ENCODE data around the gene ZFYVE9.

Gene ZFYVE9

GRCh38 chr1:52367272-52367671 is 225.4 kb downstream of the ZFYVE9 start:
- peak overlapping the region; percentile 85 for H3K27ac ChIP-seq
- TF ChIP-seq CTCF (IDR thresholded peaks at IDR 0.05) (no peak), ZFX (IDR thresholded peaks at IDR 0.05; ENCODE audit: borderline replicate concordance) (no peak)

DNA sequence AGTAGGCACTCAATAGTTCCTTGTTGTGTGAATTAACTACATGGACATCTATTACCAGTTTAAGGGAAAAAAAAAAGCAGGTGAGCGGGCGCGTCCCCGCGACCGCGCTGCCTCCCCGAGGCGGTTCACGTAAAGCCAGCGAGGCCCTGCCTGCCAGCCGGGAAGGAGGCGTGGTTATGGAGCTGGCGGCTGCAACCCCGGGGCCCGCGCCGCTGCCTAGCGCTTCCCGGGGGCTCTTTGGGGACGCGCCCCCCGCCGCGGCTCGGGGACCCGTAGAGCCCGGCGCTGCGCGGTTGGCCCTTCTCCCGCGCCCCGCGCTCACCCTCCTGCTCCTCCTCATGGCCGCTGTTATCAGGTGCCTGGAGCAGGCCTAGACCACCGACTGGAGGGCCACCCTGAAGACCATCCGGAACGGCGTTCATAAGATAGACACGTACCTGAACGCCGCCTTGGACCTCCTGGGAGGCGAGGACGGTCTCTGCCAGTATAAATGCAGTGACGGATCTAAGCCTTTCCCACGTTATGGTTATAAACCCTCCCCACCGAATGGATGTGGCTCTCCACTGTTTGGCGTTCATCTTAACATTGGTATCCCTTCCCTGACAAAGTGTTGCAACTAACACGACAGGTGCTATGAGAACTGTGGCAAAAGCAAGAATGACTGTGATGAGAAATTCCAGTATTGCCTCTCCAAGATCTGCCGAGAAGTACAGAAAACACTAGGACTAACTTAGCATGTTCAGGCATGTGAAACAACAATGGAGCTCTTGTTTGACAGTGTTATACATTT is 226.7 kb downstream of the ZFYVE9 start:
- H3K27ac ChIP-seq: peak overlapping the region; percentile 85
- TF ChIP-seq ZFX (IDR thresholded peaks at IDR 0.05; ENCODE audit: borderline replicate concordance) (no peak), CTCF (IDR thresholded peaks at IDR 0.05) (peak; percentile 37)

DNA sequence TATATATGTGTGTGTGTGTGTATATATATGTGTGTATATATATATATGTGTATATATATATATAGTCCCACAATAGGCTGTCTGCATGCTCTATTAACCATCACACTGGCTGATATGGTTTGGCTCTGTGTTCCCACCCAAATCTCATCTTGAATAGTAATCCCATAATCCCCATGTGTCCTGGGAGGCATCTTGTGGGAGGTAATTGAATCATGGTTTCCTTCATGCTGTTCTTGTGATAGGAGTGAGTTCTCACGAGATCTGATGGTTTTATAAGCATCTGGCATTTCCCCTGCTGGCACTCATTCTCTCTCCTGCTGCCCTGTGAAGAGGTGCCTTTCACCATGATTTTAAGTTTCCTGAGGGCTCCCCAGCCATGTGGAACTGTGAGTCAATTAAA is 228.0 kb downstream of the ZFYVE9 start:
- H3K27ac ChIP-seq: 0 out of 2 replicates have a peak overlapping the region, but pooled peaks have one; percentile 9

- TF ChIP-seq CTCF (IDR thresholded peaks at IDR 0.05): no peak
- no peak for TF ChIP-seq ZFX (IDR thresholded peaks at IDR 0.05; ENCODE audit: borderline replicate concordance)
- no peak overlapping the region for H3K27ac ChIP-seq
These were observed 243.5 kb downstream of the ZFYVE9 start for GRCh38 chr1:52385376-52385775.

DNA sequence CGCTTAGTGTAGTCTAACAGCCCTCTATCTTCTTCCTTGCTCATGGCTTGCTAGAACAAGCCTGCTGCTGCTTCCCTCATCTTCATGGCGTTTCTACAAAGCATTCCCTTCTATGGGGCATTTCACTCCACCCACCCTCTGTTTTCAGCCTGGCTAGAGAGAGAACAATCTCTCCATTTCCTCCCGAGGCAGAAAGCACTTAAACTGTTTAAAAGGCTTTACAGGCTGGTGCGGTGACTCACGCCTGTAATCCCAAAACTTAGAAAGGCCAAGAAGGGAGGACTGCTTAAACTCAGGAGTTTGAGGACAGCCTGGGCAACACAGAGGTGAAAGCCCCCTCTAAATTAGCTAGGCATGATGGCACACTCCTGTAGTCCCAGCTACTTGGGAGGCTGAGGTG is 244.6 kb downstream of the ZFYVE9 start:
- no peak overlapping the region for H3K27ac ChIP-seq
- TF ChIP-seq ZFX (IDR thresholded peaks at IDR 0.05; ENCODE audit: borderline replicate concordance) (no peak), CTCF (IDR thresholded peaks at IDR 0.05) (no peak)

DNA sequence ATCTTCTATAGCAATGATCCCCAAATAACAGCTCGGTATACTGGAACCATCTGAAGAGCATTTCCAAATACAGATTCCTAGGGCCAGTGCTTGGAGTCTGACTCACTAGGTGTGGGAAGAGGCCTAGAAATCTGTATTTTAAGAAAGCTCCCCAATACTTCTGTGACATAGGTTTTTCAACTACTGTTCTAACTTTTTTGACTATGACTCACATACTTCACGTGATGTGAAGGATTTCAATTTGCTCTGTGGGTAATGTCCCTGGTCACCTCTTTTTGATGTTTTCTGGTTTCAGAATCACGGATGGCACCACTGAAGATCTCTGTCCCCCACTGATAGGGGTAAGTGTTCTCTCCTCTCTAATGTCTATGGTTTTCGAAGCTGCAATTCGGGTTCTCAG is 251.3 kb downstream of the ZFYVE9 start:
- H3K27ac ChIP-seq: no peak overlapping the region
- TF ChIP-seq ZFX (IDR thresholded peaks at IDR 0.05; ENCODE audit: borderline replicate concordance) (no peak), CTCF (IDR thresholded peaks at IDR 0.05) (no peak)

Measured in 22Rv1 (cell line).